Endometrial microvascular endothelial cells (primary cell): ENCODE results near the gene HNRNPC. TPM values are rescaled to one million over a fixed set of nuclear protein-coding genes. Genes with fewer than 3 reads are reported as not detected.
"Not testable (repeated sequence)": the region's sequence is repeated elsewhere in the genome, so short reads cannot be mapped to it uniquely, and the experiment has no call there.

Experiments
- in situ Hi-C: cut with HindIII; loops from 2 replicates; pipeline ENCODE4 v1.10.0; 2017; ENCODE audit warnings: low sequenced_read_pairs, low pct_unique_long_range_greater_than_20kb; ENCODE audit errors: inconsistent ontology term
- total RNA-seq: library from RNA; depleted of rRNA; stranded (reverse); fragments of >200 nt; gene quantifications from one replicate; pipeline ENCODE4 v1.2.3, GENCODE V29; 2015; ENCODE audit errors: inconsistent ontology term

Gene HNRNPC
- total RNA-seq, 1 donor from 2014 or later = 992 TPM

- in situ Hi-C loops = no loop called here
Observed at GRCh38 chr14:21202463-21203358, 66.5 kb downstream of the HNRNPC start.

- in situ Hi-C loops = no loop called here
Observed at GRCh38 chr14:21201732-21202462, 67.3 kb downstream of the HNRNPC start.

GRCh38 chr14:21200752-21201461, 68.3 kb downstream of the HNRNPC start:
- in situ Hi-C loops = no loop called here

GRCh38 chr14:21199611-21200560, 69.4 kb downstream of the HNRNPC start:
- in situ Hi-C loops = no loop called here

DNA sequence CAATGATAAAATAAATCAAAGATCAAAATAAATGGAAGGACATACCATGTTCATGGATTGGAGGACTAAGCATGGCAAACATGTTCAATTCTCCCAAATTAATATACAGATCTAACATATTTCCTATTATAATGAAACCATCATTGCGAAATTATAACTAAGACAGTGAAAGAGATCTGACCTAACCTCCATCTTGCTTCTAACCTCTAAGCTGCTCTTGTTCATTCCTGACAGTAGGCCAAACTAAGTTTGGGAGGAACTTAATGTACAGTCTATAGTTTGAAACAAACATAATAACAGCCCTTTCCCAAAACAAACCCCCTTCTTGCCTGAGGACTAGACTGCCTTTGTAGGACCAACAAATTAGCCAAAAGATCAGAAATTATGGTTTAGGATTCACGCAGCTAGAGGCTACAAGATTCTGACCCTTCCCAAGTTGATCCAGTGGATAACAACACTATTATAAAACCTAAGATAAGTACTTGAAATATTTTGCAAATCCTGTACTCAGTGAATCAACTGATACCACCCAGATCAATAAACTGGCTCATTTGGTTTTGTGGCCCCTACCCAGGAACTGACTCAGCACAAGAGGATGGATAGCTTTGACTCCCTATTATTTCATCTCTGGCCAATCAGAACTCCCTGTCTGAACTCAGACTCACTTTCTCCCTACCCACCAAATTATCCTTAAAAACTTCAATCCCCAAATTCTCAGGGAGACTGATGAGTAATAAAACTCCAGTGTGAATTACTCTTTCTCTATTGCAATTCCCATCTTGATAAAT, 71.6 kb downstream of the HNRNPC start:
- in situ Hi-C loops = no loop called here

DNA sequence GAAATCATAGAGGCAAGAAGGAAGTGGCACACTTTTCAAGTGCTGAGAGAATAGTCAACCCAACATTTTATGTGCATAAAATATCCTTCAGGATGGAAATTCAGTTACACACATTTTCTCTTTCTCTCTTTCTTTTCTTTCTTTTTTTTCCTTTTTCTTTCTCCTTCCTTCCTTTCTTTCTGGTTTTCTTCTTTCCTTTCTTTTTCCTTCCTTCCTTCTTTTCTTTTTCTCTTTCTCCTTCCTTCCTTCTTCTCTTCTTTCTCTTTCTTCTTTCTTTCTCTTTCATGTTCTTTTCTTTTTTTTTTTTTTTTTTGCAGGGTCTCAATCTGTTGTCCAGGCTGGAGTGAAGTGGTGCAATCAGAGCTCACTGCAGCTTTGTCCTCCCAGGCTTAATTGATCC, 74.6 kb downstream of the HNRNPC start:
- in situ Hi-C loops = no loop called here

- in situ Hi-C loops = no loop called here
Observed at GRCh38 chr14:21192875-21193535, 76.2 kb downstream of the HNRNPC start.

DNA sequence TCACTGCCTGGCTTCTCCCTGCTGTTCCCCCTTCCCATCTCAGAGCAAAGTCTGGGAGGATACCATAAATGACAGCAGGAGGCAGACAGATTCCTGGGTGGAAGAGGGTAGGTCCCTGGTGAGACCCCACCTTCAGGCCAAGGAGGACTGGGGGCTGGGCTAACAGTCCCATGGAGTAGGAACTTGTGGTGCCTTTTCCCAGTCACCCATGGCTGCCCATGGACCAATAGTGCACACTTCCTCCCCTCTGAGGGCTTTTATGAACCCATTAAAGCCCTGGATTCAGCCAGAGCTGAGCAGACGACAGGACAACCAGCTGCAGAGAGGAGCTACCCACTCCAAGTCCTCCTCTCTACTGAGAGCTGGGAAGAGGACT, 76.8 kb downstream of the HNRNPC start:
- in situ Hi-C loops = no loop called here

DNA sequence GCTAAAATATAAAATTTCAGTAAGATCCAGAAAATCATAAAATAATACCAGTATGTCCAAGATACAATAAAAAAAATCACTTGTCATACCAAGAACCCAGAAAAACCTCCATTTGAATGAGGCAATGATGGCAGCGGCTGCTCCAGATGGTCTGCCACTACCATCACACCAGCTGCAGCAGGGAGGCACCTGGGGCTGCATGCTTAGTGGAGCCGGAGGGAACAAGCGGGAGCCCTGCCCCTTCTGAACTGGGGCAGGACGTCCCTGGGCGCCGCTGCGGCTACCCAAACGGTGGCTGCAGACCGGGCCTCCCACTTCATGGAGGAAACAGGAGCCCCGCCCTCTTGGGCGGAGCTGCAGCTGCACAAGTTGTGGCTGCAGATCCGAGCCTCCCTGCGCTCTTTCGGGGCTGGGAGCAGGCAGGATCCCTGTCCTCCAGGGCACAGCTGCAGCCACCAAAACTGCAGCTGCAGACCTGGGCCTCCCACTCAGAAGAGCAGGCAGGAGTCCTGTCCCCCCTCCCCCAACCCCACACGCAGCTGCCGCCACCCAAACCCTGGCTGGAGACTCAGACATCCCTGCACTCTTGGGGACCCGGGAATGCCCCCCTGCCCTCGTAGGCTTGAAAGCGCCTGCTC, 77.3 kb downstream of the HNRNPC start:
- in situ Hi-C loops = no loop called here

- in situ Hi-C loops = no loop called here
Observed at GRCh38 chr14:21191261-21191808, 77.9 kb downstream of the HNRNPC start.

DNA sequence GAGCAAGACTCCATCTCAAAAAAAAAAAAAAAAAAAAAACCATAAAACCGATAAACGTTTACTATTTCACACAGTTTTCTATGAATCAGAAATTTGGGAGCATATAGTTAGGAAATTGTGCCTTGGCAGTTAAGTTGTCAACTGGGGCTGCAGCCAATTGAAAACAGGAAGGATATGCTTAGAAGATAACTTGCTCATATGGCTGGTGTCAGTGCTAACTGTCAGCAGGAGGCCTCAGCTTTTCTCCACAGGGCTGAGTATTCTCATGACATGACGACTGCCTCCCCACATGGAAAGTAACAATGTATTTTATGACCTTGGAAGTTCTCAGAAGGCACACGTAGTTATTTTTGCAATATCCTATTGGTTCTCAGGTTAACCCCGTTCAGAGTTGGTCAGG, 83.8 kb downstream of the HNRNPC start:
- in situ Hi-C loops = no loop called here

- in situ Hi-C loops = no loop called here
Observed at GRCh38 chr14:21184254-21184653, 85.0 kb downstream of the HNRNPC start.

DNA sequence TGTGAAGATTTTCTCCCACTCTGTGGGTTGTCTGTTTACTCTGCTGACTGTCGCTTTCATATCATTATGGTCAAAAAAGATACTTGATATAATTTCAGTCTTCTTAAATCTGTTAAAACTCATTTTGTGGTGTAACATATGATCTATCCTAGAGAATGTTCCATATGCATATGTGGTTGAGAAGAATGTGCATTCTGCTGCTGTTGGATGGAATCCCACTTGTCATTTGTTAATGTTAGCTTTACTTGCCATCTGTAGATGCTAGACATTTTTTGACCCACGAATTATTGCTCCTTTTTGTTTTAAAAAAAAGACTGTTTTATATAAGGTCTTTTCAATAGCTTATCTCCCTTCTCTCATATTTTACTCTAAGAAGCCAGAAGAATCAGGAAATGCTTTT, 87.1 kb downstream of the HNRNPC start:
- in situ Hi-C loops = no loop called here

GRCh38 chr14:21171128-21171527, 98.1 kb downstream of the HNRNPC start:
- in situ Hi-C loops = no loop called here

GRCh38 chr14:21169573-21169972, 99.7 kb downstream of the HNRNPC start:
- in situ Hi-C loops = no loop called here

DNA sequence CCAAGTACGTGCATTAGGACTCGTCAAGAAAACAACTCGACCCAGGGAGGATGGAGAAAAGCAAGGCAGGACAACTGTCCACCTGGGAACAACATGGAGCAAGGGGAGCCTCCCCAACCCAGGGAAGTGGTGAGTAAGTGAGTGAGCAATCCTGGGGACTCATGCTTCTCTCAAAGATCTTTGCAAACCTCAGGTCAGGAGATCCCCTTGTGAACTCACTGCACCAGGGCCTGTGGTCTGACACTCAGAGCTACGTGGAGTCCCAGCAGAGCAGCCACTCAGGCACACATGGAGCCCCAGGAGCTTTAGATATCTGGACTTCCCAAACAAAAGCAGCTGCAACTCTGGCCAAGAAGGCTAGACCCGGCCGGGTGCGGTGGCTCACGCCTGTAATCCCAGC, 101.2 kb downstream of the HNRNPC start:
- in situ Hi-C loops = no loop called here

- in situ Hi-C loops = not testable (repeated sequence)
Observed at GRCh38 chr14:21165670-21166069, 103.6 kb downstream of the HNRNPC start.
